ENCODE data around the gene RALGDS. TPM values are rescaled to one million over a fixed set of nuclear protein-coding genes. Genes with fewer than 3 reads are reported as not detected.
A peak's percentile ranks its signal among the peaks of the same experiment; 100 is the strongest.

The RALGDS gene
- total and polyA plus RNA-seq, 11 donors, result 17.8 to 70.1 (median 25.8) TPM

GRCh38 chr9:133114886-133115603, 6.0 kb downstream of the RALGDS start:
- Histone ChIP-seq H3K4me3 (peak overlapping the region in 1 of 12 donors; percentile 40), H3K27ac (peak overlapping the region; percentile 63 to 93 (median 81)), H3K36me3 (peaks cover 0 to 27% (median 14%) of the 10 kb centered on the region in 9 donors), H3K27me3 (no peaks in the 10 kb centered on the region), H3K4me1 (peaks cover 35 to 84% (median 81%) of the 10 kb centered on the region in 12 donors), H3K9me3 (no peaks in the 10 kb centered on the region)
- WGBS, 4 donors, result 67 to 73% (median 70%) methylated on average over 7 to 19 of the region's 19 CpGs
- intact Hi-C loops (cut with DNase I), result loop anchor here in 1 of 10 donors (1.0 kb wide), 1 partner anchor 18 kb away; no protein-coding TSS in a partner anchor
- ATAC-seq (peak in 2 of 4 donors; percentile 3 to 5), DNase-seq (peak in 2 of 5 donors; percentile 17 to 27)
- TF ChIP-seq, protein P1, sequence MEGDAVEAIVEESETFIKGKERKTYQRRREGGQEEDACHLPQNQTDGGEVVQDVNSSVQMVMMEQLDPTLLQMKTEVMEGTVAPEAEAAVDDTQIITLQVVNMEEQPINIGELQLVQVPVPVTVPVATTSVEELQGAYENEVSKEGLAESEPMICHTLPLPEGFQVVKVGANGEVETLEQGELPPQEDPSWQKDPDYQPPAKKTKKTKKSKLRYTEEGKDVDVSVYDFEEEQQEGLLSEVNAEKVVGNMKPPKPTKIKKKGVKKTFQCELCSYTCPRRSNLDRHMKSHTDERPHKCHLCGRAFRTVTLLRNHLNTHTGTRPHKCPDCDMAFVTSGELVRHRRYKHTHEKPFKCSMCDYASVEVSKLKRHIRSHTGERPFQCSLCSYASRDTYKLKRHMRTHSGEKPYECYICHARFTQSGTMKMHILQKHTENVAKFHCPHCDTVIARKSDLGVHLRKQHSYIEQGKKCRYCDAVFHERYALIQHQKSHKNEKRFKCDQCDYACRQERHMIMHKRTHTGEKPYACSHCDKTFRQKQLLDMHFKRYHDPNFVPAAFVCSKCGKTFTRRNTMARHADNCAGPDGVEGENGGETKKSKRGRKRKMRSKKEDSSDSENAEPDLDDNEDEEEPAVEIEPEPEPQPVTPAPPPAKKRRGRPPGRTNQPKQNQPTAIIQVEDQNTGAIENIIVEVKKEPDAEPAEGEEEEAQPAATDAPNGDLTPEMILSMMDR (IDR thresholded peaks at IDR 0.05), result no peak
- TF ChIP-seq POLR2A (IDR thresholded peaks at IDR 0.05), result no peak

- H3K9me3 ChIP-seq, result no peaks in the 10 kb centered on the region
- H3K27me3 ChIP-seq, result no peaks in the 10 kb centered on the region
- H3K27ac ChIP-seq, result peak overlapping the region; percentile 63 to 93 (median 81)
- intact Hi-C loops (cut with DNase I), result loop anchor here in 1 of 10 donors (1.0 kb wide), 1 partner anchor 19 kb away; no protein-coding TSS in a partner anchor
- H3K4me1 ChIP-seq, result peaks cover 35 to 76% (median 73%) of the 10 kb centered on the region in 12 donors
- peak overlapping the region in 6 of 12 donors; percentile 3 to 40 (median 15) for H3K4me3 ChIP-seq
- TF ChIP-seq, protein P1 (IDR thresholded peaks at IDR 0.05), result no peak
- no peak for TF ChIP-seq POLR2A (IDR thresholded peaks at IDR 0.05)
- peak; percentile 56 to 67 (median 58) for ATAC-seq
- peak; percentile 59 to 85 (median 79) for DNase-seq
- 10 to 31% (median 22%) methylated on average over 8 to 20 of the region's 20 CpGs for WGBS, 4 donors
- peaks cover 0 to 36% (median 22%) of the 10 kb centered on the region in 9 donors for H3K36me3 ChIP-seq
These were observed 6.8 kb downstream of the RALGDS start for GRCh38 chr9:133113949-133114885.

DNA sequence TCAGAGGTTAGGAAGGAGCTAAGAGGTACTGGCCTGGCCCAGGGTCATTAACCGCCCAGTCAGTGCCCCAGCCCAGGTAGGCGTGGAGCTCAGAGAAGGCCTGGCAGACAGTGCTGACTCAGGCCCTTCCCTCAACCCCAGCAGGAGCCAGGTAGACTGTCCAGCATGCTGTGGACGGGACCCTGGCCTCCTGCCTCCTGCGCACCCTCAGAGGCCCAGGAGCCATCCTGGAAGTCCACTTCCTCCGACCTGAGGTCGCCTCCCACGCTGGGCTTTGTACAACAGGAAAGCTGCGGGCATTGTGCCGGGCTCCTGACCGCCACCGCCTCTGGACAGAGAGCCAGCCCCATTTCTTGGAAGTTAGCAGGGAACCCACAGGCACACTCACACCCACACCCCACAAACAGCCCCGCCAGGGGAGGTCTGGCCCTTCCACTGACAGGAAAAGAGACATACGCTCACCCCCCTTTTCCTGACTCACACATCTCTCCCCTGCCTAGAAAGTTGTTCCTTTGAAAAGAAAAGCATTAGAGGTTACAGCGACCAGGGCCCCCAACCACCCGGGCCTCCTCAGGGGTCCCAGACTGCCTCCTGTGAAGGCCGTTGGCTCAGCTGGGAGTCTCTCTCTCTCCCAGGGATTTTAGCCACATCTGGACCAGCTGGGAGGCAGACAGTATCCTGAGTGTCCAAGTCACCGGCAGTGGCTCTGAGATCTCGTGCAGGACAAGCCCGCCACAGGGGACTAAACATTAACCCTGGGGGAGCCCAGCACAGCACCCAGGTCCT, 7.7 kb downstream of the RALGDS start:
- no peaks in the 10 kb centered on the region for H3K9me3 ChIP-seq
- H3K27ac ChIP-seq, result peak overlapping the region; percentile 63 to 93 (median 81)
- H3K4me1 ChIP-seq, result peaks cover 33 to 67% (median 64%) of the 10 kb centered on the region in 12 donors
- H3K27me3 ChIP-seq, result no peaks in the 10 kb centered on the region
- ATAC-seq, result peak; percentile 17 to 46 (median 21)
- TF ChIP-seq POLR2A (IDR thresholded peaks at IDR 0.05), result no peak
- TF ChIP-seq, protein P1 (IDR thresholded peaks at IDR 0.05), result peak in 1 of 12 donors; percentile 17
- WGBS, 4 donors, result 49 to 57% (median 52%) methylated on average over 7 to 19 of the region's 19 CpGs
- peak overlapping the region in 6 of 12 donors; percentile 3 to 40 (median 15) for H3K4me3 ChIP-seq
- peaks cover 0 to 44% (median 31%) of the 10 kb centered on the region in 9 donors for H3K36me3 ChIP-seq
- DNase-seq, result peak; percentile 67 to 83 (median 70)
- intact Hi-C loops (cut with DNase I), result no loop called here
